HG02973 (cell line): ENCODE data around the gene CADM1.

Source experiments
- ATAC-seq: cut with Tn5 transposase; IDR thresholded peaks from one replicate; pipeline ENCODE4 v1.9.1; 2021; ENCODE audit warnings: moderate library complexity; ENCODE audit not compliant: unreplicated experiment

The CADM1 gene

DNA sequence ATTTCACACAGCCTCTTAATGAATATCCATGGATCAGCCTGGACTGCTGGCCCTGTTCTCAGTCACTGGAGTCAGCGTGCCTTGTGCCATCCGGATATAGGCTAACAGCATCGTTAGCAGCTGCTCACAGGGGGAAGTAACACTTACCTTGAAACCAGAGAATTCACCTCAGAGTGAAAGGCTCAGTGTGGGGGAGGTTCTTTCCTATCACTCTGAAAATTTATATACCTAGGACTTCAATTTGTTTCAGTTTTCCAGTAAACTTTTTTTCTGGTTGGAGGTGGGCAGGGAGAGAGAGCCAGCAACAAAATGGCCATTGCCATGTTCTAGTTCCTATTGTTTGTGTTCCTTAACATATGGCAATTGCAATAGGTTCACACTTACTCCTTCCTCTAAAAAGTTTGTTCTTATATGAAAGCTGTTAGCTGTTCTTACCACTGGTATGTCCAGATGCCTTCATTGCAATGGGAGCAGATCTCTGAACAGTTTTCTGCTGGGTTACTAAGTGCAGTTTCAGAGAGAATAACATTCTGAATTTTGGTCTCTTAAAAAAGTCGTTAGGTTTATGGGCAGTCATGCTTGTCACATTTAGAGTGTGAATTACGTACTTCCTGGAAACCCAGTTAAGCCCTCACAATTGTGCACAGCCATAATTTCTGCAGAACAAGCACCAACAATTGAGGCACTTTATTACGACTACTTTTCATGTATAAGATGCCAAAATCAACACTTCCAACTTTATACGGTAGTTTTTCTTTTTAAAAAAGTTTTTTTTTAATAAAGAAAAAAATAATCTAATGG lies 247.6 kb downstream of the CADM1 start:
- ATAC-seq = peak; percentile 82

DNA sequence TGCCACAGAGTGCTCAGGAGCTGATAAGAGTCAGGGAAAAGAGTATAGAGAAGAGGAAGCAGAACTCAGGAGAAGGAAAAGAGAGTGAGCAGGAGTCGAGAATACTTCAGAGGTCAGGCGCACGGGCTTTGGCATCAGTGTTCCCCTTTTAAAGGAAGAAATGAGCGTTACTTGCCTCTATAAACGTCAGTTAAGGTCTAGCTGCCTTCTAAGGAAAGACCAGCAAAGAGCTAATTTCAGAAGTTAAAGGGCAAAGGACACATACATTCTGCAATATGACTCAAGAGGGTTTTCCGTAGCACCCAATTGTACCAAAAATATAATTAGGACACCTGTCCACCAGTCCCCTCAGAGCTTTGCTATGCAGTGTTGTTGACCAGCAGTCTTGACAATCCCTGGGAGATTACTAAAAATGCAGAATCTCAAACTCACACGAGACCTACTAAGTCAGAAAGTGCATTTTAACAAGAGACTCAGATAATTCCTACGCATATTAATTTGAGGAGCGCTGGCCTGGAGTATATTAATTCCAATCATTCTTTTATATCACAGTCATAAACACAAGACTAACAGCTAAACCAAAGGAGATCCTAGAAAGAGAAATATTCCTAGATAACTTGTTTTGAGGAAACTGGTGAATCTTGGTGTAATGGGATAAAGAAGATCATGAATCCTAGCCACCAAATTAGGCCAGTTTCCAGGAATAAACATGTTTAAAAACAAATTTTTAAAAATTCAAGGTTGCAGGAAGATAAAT lies 249.0 kb downstream of the CADM1 start:
- ATAC-seq = no peak

DNA sequence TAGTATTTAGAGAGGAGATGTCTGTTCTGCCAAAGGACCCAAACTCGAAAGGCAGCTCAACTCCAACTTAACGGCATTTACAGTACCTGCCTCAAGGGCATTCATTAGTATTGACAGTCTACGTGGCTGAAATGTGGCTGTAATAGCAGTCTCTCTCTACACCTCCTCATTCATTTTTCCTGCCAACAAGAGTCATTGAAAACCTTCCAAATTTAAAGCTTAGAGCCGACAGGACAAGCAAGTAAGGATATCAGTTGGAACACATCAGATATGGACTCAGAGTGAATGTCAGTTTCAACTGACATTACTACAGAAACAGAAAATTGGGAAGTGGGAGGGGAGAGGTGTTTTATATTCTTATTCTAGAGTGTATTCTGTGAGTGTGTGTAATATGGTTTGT lies 253.1 kb downstream of the CADM1 start:
- ATAC-seq = no peak

DNA sequence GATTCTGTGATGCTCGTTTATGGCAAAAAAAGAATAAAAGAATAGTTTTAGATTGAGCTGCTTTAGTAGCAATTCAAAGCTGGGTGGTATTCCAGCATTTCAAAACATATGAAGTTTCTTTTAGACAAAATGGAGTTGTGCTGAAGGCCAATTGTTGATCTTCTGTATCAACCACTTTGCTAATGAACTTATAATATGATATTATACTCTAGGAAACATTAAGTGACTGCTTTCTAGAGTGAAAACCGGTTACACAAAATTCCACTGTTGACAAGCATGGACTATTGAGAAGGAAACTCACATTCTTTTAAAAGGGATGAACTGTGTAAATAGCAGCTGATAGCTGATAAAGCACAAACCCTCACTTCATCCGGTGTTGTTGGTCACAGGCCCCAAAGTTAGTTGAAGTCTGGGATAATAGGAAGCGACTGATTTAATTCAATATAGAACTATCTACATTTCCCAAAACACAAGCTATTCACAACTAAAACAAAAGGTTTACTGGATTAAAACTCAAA lies 255.1 kb downstream of the CADM1 start:
- ATAC-seq = no peak

DNA sequence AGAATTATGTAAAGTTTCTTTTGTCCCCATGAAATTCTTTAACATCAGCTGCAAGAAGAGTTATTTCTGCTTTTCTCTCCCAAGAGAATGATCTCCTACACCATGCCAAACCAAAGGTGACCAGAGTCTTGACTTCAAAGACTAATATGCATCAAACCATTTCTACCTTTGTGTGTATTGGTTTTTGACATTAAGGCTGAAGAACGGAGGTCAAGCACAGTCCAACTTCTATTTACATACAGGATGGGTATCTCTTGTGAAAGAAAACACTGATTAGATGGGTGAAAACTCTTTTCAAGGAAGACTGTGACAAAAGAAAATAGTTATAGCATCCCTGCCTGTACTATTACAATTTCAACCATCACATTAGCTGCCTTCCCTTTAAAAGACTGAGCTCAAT lies 256.3 kb downstream of the CADM1 start:
- no peak for ATAC-seq

DNA sequence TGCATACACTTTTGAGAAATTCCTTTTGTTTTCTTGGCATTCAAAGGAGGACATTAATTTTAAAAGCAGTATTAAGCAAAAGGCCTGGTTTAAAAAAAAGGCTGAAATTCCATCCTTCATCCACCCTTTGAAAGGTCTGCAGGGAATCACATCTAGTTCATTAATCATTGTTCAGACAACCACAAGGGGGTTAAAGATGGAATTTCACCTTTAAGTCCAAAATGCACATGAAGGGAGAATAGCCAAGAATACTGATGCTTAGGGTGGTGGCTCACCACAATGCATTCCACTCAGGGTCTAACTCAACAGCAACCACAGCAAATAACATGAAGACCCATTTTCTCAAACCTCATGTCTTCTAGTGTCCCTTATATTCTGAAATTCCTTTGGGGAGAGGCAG lies 256.9 kb downstream of the CADM1 start:
- ATAC-seq = no peak

DNA sequence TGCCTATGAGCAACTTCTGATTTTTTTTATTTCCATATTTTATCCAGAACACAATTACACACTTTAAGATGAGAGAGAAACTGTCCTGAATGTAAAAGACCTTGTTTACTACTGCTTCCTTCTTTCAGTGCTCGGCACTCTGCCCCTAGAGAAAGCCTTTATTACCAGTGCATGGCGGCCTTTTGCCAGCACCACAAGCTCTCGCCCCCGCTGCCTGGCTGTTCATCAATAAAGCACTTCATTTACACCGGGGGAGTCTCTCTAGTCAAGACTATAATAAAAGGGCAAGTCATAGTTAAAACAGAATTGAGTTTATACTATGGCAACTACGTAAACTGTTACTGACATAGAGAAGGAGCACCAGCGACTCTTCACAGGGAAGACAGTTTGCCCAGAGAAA lies 259.5 kb downstream of the CADM1 start:
- no peak for ATAC-seq

DNA sequence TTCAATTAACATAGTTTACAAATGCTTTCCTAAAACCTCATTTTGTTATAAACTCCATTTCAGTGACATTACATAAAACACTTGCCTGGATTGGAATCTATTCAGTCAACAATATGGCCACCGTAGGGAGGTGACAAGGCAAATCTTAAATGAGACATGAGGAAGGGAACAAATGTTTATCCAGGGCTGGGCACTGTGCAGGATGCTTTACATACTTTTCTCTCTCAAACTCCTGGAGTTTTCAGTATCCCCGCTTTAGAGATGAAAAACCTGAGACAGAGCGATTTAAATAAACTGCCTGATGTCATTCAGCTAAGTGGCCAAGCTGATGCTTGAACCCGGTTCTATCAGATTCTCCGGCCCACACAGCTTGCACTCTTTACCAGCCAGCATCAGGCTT lies 259.9 kb downstream of the CADM1 start:
- no peak for ATAC-seq

DNA sequence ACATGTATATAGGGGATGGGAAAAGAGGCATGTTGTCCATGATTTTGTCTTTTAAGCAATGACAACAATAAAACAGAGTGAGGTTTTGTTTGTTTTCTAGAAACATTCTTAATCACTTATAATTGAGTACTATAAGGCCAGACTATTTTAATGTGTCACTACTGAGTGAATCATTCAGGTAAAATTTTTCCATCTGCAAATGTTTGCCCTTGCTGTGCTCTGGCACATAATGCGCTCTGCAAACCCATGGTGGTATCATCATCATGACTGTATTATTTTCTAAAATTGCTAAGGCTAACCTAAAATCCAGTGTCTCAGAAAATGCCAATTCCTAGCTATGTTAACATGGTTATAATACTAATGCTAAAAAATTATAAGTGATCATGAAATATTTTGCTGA lies 261.2 kb downstream of the CADM1 start:
- ATAC-seq = no peak

DNA sequence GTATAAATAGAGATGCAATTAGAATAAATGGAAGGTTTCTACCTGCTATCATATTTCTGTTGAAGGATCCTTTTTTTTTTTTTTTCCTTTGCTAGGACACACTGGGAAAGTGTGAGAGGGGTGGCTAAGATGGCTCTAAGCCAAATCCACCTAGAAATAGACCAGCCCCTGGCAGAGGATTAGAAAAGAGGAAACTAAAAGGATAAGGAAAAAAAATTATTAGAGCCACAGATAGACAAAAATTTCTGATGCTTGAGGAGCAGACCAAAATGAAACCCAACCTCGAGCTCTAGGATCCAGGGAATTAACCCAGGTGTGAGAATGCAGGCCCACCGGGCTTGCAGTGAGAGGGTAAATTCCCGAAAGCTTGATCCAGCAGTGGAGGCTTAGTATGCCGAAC lies 262.3 kb downstream of the CADM1 start:
- ATAC-seq = no peak

DNA sequence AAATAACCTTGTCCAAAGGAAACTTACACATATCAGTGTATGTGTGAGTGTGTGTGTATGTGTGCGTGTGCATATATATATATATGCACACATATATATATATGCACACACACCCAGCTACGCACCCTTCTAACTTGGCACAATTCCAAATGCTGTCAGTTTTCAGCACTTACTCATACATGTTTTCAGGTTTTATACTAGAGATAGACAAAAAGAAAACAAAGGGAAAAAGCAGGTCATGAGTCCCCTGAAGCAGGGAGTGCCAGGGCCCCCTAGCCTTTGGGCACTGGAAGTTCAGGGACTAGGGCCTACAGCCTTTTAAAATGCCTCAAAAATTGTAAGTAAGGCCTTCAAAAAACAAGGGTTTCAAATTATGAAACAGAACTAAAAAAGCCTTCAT lies 265.4 kb downstream of the CADM1 start:
- no peak for ATAC-seq

DNA sequence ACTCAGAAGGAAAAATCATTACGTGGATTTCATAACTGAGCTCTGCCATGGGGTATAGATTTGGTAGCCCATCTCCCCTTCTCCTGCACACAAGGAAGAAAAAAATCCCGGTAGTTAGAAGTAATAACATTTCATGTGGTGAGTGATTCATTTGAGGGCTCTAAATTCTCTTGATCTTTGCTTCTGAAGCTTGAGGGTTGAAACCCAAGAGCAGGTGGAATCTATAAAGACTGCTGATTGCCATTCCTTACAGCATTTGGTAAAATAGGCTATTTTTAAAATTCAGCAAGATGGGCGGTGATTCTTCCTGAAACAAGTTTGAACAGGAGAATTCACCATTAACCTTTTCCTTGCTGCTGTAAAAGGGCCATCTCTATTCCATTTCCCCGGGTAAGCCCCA lies 266.1 kb downstream of the CADM1 start:
- ATAC-seq = no peak

DNA sequence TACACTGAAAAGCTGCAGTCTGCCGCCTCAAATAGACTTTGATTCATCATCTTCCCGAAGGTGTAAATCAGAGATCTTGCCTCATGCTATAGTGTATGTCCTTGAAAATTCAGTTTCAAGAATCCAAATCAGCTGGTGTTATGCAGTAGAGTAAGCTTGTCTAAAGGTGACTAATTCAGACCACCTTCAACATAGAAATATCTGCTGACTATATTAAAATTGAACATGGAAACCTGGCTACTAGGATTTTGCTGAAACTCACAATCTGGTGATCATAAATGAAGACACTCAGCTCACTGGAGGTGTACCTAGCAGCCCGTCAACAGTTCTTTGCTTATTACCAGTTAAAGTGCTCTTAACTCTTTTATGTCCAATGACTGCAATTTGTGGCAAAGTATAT lies 266.6 kb downstream of the CADM1 start:
- ATAC-seq = no peak

DNA sequence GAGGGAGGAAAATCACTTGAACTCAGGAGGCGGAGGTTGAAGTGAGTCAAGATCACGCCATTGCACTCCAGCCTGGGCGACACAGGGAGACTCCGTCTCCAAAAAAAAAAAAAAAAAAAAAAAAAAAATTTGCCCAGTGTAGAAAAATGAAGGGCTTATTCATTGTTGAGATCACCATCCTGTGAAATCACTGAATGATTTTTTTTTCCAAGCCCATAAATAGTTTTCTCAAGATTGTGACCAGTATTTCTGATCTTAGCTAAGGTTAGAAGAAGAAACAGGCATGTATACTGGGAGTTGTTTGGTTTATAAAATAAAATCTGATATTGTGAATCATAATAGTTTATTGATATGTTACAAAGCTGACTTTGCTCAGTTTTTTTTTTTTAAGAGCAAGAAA lies 269.4 kb downstream of the CADM1 start:
- ATAC-seq = no peak

DNA sequence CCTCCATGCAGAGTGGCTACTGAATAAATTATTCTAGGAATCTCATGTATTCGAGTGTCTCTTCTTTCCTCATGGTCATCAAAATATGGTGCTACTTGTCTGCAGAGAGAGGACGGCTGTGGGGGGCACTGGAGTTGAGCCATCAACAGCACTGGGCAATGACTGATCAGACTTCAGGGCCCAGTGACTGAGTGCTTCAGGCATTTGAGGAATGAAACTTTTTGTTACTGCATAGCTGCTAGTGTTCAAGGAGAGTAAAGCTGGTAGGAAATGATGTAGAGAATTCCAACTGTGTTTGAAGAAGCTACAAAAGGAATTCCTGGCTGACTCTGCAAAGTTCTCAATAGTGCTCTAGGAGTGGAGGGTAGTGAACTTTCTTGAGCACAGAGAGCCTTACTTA lies 277.7 kb downstream of the CADM1 start:
- no peak for ATAC-seq

DNA sequence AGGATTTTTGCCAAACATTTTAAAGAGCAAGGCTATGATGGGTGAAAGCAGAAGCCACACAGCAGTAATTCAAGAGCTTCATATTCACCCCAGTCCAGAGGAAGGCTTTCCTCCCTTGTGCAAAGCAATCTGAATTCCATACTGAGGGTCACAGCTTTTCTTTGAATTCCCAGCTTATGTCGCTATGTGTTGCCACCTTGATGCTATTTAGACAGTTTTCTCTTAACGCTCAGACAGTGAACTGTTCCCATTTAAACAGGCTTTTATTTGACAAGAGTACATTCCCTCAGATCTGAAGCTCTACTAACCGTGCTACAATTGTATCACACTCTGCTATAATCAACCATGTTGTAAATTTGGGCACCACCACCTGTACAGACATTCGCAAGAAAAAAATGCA lies 279.7 kb downstream of the CADM1 start:
- no peak for ATAC-seq

DNA sequence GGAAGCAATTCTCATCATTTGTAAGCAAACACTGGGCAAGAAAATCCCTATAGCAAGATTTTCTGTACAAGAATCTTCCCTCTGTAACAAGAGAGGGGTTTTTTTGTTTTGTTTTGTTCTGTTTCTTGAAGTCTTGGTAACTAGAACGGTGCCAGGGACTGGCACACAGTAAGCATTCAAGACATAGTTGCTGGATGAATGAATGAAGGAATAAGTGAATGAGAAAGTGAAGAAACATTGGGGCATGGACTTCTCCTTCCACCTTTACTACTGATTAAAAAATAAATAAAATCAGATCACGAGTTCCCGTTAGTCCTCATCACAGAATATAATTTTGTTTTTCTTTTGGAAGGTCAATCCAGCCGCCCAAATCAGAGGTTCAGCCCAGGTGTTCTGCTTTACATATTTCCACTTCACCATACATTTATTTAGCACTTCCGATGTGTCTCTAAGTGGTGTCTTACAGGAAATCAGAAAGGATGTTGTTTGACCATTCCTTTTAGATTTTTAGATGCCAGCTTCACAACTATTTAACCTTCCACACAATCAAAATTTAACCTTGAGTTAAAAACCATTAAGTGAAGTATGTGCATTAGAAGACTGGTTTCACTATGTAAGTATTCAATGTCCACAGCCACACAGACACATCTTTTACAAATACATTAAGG lies 281.2 kb downstream of the CADM1 start:
- peak; percentile 47 for ATAC-seq

DNA sequence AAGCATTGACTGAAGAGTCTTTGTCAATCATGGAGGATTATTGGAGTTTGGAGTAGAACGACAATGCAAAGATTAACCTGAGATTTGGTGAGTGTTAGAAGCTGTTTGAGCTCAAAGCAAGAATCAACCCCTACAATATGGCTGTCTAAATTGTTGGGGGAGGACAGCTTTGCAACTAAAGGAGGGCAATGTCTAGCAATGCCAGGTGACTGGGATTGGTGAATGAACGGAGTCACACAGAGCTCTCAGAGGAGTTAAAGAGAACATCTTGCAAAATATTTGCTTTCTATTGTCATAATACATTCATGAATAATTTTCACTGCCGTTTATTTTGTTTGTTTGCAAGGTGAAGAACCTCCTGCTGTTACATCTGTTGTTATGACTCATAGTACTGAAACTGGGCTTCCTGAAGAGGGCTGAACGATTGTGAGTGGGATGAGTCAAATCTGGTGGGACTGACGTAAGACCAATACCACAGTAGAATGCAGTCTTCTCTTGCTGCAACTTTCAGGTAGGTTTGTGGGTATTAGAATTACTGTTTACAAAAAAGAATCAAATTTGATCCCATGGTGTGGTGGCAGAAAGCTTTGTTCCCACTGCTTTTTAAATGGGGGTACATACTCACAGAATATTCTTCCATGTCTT lies 281.9 kb downstream of the CADM1 start:
- peak; percentile 98 for ATAC-seq

DNA sequence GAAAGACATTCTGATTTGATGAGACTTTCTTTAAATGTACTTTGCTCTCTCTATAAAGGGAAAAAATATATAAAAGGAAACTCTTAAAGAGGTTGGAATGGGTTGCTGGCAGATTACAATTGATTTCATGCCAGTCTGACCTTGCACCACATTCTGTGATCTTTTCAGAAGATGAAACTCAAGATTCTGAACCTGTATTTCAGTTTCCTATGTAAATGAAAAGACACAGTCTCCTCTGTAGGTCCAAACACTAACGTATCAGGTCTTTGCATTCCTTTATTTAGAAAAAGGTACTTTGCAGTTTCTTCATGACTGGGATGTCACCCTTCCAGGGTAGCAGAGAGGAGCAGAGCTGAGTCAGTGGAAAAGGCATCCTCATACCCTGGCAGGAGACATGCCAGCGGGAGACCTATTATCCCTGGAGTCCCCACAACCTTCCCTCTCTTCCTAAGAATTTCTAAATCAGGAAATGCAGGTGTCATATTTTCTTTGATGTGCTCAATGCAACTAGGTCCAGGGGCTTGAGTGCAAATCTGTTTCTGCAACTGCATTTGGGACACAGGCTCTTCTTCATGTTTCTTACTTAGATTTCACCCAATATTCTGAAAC lies 282.6 kb downstream of the CADM1 start:
- ATAC-seq = no peak

DNA sequence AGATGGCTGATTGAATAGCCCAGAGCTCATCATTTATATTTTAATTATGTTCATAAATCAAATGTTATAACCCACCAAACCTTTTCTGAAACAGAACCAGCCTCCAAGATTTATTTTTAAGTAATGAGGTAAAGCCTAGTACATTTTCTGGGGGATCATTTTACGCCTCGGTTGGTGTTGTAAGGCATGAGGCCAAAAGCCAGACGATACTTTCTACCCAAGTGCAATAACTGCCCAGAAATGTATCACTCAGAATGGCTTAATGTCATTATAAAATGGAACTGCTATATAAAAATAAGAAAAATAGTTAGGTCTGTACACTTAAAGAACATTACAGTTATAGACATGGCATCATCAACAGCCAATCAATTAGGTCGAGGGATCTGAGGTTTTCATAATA lies 283.3 kb downstream of the CADM1 start:
- ATAC-seq = no peak

DNA sequence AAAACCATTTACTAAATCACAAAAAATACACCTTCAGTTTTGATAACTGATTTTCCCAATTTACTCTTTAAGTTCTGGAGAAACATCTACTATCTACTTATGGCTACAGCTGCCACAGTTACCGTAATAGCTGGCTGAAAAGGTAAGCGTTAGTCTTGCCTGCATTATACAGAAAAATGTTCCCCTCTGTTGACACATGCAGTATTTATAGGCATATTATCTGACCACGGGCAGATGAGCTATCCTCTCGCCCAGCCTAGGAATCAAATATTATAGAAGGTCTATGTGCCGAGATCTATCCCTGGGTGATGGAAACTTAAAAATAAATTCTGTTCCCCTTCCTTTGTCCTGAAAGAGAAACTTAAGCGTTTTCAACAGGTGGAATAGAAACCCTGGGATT lies 283.8 kb downstream of the CADM1 start:
- no peak for ATAC-seq
